ENCODE measurements around the gene LSM7. TPM values are rescaled to one million over a fixed set of nuclear protein-coding genes. Genes with fewer than 3 reads are reported as not detected.

LSM7 gene
- total RNA-seq (2021) (137 and 152 TPM in 2 replicates), Bru-seq, nascent RNA (percentile 87 among the genes with signal in this experiment), BruChase-seq, experiment 1, labeled RNA remaining after a 2-hour chase (percentile 85 among the genes with signal in this experiment), BruChase-seq, experiment 2, labeled RNA remaining after a 6-hour chase (percentile 92 among the genes with signal in this experiment)
- long read RNA-seq, transcript LSM7-204 (3 exons, 575 nt), result minor isoform, 12 of 177 reads
- long read RNA-seq, transcript LSM7-206 (2 exons, 710 nt), result minor isoform, 5 of 177 reads
- long read RNA-seq, transcript LSM7-203 (4 exons, 512 nt), result minor isoform, 30 of 177 reads
- long read RNA-seq, transcript LSM7-201 (4 exons, 529 nt), result major isoform, 107 of 177 reads
- long read RNA-seq, partial matches to known transcripts, result 16 of 177 reads
- long read RNA-seq, other reads (novel, unspliced or antisense), result 7 of 177 reads

DNA sequence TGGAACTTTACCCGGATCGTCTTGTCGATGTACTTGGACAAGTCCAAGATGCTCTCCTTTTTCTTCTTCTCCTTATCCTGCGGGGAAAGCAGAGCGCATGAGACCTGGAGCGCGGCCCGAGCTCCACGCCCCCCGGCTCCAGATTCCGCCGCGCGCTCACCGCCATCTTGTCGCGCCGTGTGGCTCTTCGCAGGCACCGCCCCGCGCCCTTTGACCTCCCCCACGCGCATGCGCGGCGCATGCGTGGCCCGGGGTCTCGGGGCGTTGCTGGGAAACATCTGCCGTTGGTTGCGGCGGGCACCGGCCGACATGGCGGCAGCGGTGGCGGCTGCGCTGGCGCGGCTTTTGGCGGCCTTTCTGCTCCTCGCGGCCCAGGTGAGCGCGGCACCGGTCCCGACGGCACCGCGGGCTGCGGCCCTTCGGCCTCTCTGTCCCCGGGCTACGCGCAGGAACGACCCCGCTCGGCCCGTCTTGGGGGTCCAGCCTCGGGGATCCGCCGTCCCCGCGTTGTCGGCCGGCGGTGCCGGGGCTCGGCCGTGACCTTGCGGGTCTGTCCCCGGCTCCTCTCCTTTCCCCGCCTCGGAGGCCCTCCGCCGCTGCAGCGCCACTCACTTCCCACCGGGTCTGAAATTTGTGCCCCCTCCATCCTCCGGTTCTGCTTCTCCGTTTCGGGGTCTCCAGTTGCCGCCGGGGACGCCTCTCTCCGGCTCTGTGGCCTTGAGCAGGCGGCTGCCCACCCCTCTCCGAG is at the start of gene LSM7, which contains the start of gene SPPL2B:
LSM7 (minus strand) TSS at position 186 of the 748 bp plus-strand sequence; CDS start at position 166, 20 bp downstream.
SPPL2B (plus strand) TSS at position 284 of the 748 bp plus-strand sequence; CDS start at position 310, 26 bp downstream.
- no peaks in the 10 kb centered on the region for H3K9me3 ChIP-seq (ENCODE audit: low read depth, low read length, poor library complexity, severe bottlenecking)
- H3K27ac ChIP-seq (ENCODE audit: low read depth, low read length, poor library complexity, severe bottlenecking), result peak within 1 kb of the TSS; percentile 85
- no peak for TF ChIP-seq EZH2 (IDR thresholded peaks at IDR 0.05; ENCODE audit: borderline replicate concordance, low read depth, low read length, poor library complexity, severe bottlenecking)
- TF ChIP-seq, protein P1, sequence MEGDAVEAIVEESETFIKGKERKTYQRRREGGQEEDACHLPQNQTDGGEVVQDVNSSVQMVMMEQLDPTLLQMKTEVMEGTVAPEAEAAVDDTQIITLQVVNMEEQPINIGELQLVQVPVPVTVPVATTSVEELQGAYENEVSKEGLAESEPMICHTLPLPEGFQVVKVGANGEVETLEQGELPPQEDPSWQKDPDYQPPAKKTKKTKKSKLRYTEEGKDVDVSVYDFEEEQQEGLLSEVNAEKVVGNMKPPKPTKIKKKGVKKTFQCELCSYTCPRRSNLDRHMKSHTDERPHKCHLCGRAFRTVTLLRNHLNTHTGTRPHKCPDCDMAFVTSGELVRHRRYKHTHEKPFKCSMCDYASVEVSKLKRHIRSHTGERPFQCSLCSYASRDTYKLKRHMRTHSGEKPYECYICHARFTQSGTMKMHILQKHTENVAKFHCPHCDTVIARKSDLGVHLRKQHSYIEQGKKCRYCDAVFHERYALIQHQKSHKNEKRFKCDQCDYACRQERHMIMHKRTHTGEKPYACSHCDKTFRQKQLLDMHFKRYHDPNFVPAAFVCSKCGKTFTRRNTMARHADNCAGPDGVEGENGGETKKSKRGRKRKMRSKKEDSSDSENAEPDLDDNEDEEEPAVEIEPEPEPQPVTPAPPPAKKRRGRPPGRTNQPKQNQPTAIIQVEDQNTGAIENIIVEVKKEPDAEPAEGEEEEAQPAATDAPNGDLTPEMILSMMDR (conservative IDR thresholded peaks at IDR 0.05; ENCODE audit: low read depth, low read length), result no peak
- ChIA-PET CTCF (interaction anchor here (0.5 to 0.8 kb wide), 2 partner anchors 14 to 96 kb away, joined by 3 read pairs; no protein-coding TSS in a partner anchor), POLR2A (ENCODE audit: low non-redundant PET) (no interaction called here)
- H3K4me3 ChIP-seq (ENCODE audit: low read depth, low read length, poor library complexity, severe bottlenecking), result peak within 1 kb of the TSS; percentile 99
- H3K4me1 ChIP-seq (ENCODE audit: insufficient read depth, low read length, poor library complexity, severe bottlenecking), result peaks cover 29% of the 10 kb centered on the region
- peak; percentile 94 for DNase-seq (ENCODE audit: low spot score)
- peaks cover 1% of the 10 kb centered on the region for H3K36me3 ChIP-seq (ENCODE audit: insufficient read depth, low read length, poor library complexity, severe bottlenecking)
- intact Hi-C loops (cut with micrococcal nuclease; ENCODE audit: unreplicated experiment), result loop anchor here (5.0 kb wide), 1 partner anchor 59 kb away; no protein-coding TSS in a partner anchor
- no TSS peak for BruUV-seq (replicated peaks)
- H3K27me3 ChIP-seq (replicated peaks; ENCODE audit: insufficient read depth, low read depth, low read length, poor library complexity), result no peaks in the 10 kb centered on the region

DNA sequence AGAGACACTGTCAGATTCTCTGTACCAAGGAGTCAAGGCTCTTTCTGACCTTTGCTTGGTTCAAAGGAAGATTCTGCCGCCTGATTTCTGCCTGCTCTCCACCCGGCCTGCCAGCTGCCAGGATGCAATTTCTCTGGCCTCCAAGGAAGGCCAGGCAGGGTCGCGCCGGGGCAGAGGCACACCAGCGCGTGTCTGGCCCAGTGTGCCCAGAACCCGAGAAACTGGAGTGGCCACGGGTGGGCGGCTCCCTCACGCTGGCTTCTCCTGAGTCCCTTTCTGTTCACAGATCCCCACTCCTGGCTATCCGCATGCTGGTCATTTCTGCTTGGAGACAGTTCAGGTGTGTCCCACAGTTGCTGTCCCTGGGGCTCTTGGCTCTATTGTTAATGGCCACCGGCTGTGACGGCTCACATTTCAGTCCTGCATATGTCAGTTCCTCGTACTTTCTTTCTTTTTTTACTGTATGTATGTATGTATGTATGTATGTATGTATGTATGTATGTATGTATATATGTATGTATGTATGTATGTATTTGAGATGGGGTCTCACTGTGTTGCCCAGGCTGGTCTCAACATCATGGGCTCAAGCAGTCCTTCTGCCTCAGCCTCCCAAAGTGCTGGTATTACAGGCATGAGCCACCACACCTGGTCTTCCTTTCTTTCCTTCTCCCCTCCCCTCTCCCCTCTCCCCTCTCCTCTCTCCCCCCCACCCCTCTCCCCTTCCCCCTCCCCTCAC is 48.6 kb upstream of the LSM7 start:
- intact Hi-C loops (cut with micrococcal nuclease; ENCODE audit: unreplicated experiment), result no loop called here
- CTCF ChIA-PET, result no interaction called here

More for the DNA sequence above, 48.6 kb upstream of the LSM7 start:
- DNase-seq (ENCODE audit: low spot score), result no peak
- TF ChIP-seq, protein P1 (conservative IDR thresholded peaks at IDR 0.05; ENCODE audit: low read depth, low read length), result no peak
- TF ChIP-seq EZH2 (IDR thresholded peaks at IDR 0.05; ENCODE audit: borderline replicate concordance, low read depth, low read length, poor library complexity, severe bottlenecking), result no peak
- H3K27me3 ChIP-seq (replicated peaks; ENCODE audit: insufficient read depth, low read depth, low read length, poor library complexity), result no peaks in the 10 kb centered on the region
- POLR2A ChIA-PET (ENCODE audit: low non-redundant PET), result no interaction called here
- BruUV-seq (replicated peaks), result no TSS peak
- H3K4me1 ChIP-seq (ENCODE audit: insufficient read depth, low read length, poor library complexity, severe bottlenecking), result no peaks in the 10 kb centered on the region
- H3K27ac ChIP-seq (ENCODE audit: low read depth, low read length, poor library complexity, severe bottlenecking), result no peak overlapping the region
- no peaks in the 10 kb centered on the region for H3K9me3 ChIP-seq (ENCODE audit: low read depth, low read length, poor library complexity, severe bottlenecking)
- H3K4me3 ChIP-seq (ENCODE audit: low read depth, low read length, poor library complexity, severe bottlenecking), result no peak overlapping the region
- no peaks in the 10 kb centered on the region for H3K36me3 ChIP-seq (ENCODE audit: insufficient read depth, low read length, poor library complexity, severe bottlenecking)
